Psoas muscle (tissue), 8 donors: ENCODE results near the gene LGI1. TPM values are rescaled to one million over a fixed set of nuclear protein-coding genes. Genes with fewer than 3 reads are reported as not detected.

Source experiments
- ATAC-seq, 4 donors: fragments of 200-7000 bp; cut with Tn5 transposase; one replicate each; pipeline ENCODE4 v1.9.1; 2020; ENCODE audit warnings: moderate library complexity in 3 of 4, mild to moderate bottlenecking in 2 of 4
- DNase-seq, 2 donors: peaks; one replicate each; pipeline ENCODE4 v3.0.0-alpha.2; 2020
- H3K27ac ChIP-seq: fragments of 200-600 bp; one replicate; pipeline ENCODE4 v1.8.0; 2022
- H3K27me3 ChIP-seq, 3 donors: fragments of 200-600 bp in 1 of 3; one replicate each; pipeline versions ENCODE4 v1.6.1 to v1.8.0; 2013 to 2022; ENCODE audit warnings: low read length in 2 of 3, mild to moderate bottlenecking in 2 of 3, moderate library complexity in 1 of 3; ENCODE audit not compliant: insufficient read depth in 3 of 3
- H3K36me3 ChIP-seq, 2 donors: fragments of 200-600 bp in 1 of 2; one replicate each; pipeline versions ENCODE4 v1.6.1 to v1.8.0; 2013 to 2022; ENCODE audit warnings: low read depth in 1 of 2, mild to moderate bottlenecking in 1 of 2, moderate library complexity in 1 of 2; ENCODE audit not compliant: insufficient read depth in 1 of 2
- H3K4me1 ChIP-seq: fragments of 200-600 bp; one replicate; pipeline ENCODE4 v1.8.0; 2022
- H3K4me3 ChIP-seq: fragments of 200-600 bp; one replicate; pipeline ENCODE4 v1.8.0; 2022; ENCODE audit warnings: mild to moderate bottlenecking
- H3K9me3 ChIP-seq: fragments of 200-600 bp; one replicate; pipeline ENCODE4 v1.8.0; 2022
- WGBS, 3 donors: extraction: QIAGEN DNeasy Blood & Tissue Kit; methylation state at CpG; one replicate each; pipeline versions ENCODE4 v1.1.6 to v1.1.7; 2013; 5-methylcytosine and 5-hydroxymethylcytosine counted together
- intact Hi-C, 2 donors: fragments of 100-400 bp; cut with DNase I; formaldehyde crosslinking; loops; one replicate each; pipeline versions ENCODE4 v1.11.0 to v1.14.2; 2022
- polyA plus RNA-seq, 3 donors: library from polyadenylated mRNA; stranded (reverse); fragments of 200-250 nt; gene quantifications; one replicate each; pipeline ENCODE4 v1.2.3, GENCODE V29; 2013
- total RNA-seq, 4 donors: library from RNA; stranded (reverse); fragmentation: NEBNext Ultra II Directional in 2 of 4; extraction: Animal tissue kit (Norgen Biotek cat#: 25700) in 2 of 4; gene quantifications; one replicate each; pipeline versions ENCODE4 v1.2.1 to v1.2.4, GENCODE V29; 2021 to 2023
- TF ChIP-seq, protein P1 (sequence below): fragments of 200-600 bp; IDR thresholded peaks from one replicate; pipeline ENCODE4 v1.8.0; 2022; ENCODE audit warnings: antibody characterized with exemption
- donor health status: healthy with polysubstance abuse.
- donor health status: DM: no; HTN: no; CAD: no; lungs with moderate emphysema.
- donor health status: Bipolar disorder and iron deficiency.
- donor health status: healthy.
- donor health status: DM: yes; HTN: yes; CAD: no.
- donor health status: DM: no; HTN: no; CAD: no.
- donor health status: DM: no; HTN: no; CAD: no.
- donor health status: DM: yes; HTN: yes; CAD: no.

Gene LGI1
- total and polyA plus RNA-seq, 7 donors, result 0.20 to 7.3 (median 1.4) TPM

- Histone ChIP-seq H3K4me1 (no peaks in the 10 kb centered on the region), H3K27me3 (peaks cover 0 to 2% (median 0%) of the 10 kb centered on the region in 3 donors), H3K36me3 (no peaks in the 10 kb centered on the region), H3K27ac (no peak overlapping the region), H3K9me3 (no peaks in the 10 kb centered on the region), H3K4me3 (no peak overlapping the region)
- DNase-seq, result peak; percentile 43 to 66
- TF ChIP-seq, protein P1, sequence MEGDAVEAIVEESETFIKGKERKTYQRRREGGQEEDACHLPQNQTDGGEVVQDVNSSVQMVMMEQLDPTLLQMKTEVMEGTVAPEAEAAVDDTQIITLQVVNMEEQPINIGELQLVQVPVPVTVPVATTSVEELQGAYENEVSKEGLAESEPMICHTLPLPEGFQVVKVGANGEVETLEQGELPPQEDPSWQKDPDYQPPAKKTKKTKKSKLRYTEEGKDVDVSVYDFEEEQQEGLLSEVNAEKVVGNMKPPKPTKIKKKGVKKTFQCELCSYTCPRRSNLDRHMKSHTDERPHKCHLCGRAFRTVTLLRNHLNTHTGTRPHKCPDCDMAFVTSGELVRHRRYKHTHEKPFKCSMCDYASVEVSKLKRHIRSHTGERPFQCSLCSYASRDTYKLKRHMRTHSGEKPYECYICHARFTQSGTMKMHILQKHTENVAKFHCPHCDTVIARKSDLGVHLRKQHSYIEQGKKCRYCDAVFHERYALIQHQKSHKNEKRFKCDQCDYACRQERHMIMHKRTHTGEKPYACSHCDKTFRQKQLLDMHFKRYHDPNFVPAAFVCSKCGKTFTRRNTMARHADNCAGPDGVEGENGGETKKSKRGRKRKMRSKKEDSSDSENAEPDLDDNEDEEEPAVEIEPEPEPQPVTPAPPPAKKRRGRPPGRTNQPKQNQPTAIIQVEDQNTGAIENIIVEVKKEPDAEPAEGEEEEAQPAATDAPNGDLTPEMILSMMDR, result peak; percentile 65
- 15 to 17% (median 16%) methylated on average over 8 of the region's 8 CpGs for WGBS, 3 donors
- peak; percentile 65 to 90 (median 72) for ATAC-seq
- intact Hi-C loops, result loop anchor here (1.0 to 5.0 kb wide), 3 partner anchors 69 to 114 kb away; partner anchors contain the start of gene FRA10AC1 (in 1 of the 2)
These were observed 58.5 kb downstream of the LGI1 start for GRCh38 chr10:93816123-93816747.

DNA sequence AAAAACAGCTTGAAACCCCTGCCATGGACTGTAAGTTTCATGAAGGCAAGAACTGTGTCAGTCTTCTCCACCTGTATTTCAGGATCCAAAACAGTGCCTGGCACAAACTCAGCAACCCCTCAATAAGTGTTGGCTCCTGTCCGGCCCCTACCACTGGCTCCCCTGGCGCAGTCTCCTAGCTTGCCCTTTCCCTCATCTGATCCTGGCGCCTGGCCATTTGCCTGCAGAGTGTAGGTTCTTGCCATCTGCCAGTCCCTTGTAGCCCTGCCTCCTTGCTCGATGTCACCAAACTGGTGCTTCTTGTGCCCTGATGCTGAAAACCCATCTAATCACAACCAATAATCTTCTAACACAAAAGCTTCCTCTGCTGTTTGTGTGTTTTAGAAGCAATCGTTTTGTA, 60.4 kb downstream of the LGI1 start:
- Histone ChIP-seq H3K27ac (no peak overlapping the region), H3K36me3 (no peaks in the 10 kb centered on the region), H3K9me3 (no peaks in the 10 kb centered on the region), H3K27me3 (peaks cover 0 to 2% (median 0%) of the 10 kb centered on the region in 3 donors), H3K4me1 (no peaks in the 10 kb centered on the region), H3K4me3 (no peak overlapping the region)
- TF ChIP-seq, protein P1, result no peak
- intact Hi-C loops, result loop anchor here (5.0 kb wide), 2 partner anchors 71 to 116 kb away; partner anchors contain the start of gene FRA10AC1 (in 1 of the 2)
- ATAC-seq (no peak), DNase-seq (no peak)
- WGBS, 3 donors, result 70 to 72% (median 71%) methylated on average over 5 of the region's 5 CpGs

DNA sequence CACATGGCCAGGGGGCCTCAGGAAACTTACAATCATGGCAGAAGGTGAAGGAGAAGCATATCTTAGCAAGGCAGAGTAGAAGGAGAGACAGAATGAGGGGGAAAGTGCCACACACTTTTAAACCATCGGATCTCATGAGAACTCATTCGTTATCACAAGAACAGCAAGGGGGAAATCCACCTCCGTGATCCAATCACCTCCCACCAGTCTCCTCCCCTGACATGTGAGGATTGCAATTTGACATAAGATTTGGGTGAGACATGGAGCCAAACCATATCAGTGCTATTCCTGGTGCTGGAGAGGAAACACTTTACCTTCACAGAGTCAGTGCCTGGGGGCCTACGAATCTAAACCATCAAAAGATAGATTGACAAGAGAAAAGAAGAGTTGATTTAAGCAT, 61.8 kb downstream of the LGI1 start:
- H3K4me1 ChIP-seq, result no peaks in the 10 kb centered on the region
- TF ChIP-seq, protein P1, result no peak
- no peak overlapping the region for H3K27ac ChIP-seq
- no peaks in the 10 kb centered on the region for H3K9me3 ChIP-seq
- peaks cover 0 to 2% (median 0%) of the 10 kb centered on the region in 3 donors for H3K27me3 ChIP-seq
- intact Hi-C loops, result loop anchor here (5.0 kb wide), 2 partner anchors 72 to 117 kb away; partner anchors contain the start of gene FRA10AC1 (in 1 of the 2)
- no peak overlapping the region for H3K4me3 ChIP-seq
- no peak for ATAC-seq
- no peaks in the 10 kb centered on the region for H3K36me3 ChIP-seq
- 78 to 82% (median 80%) methylated on average over 4 of the region's 4 CpGs for WGBS, 3 donors
- DNase-seq, result no peak

DNA sequence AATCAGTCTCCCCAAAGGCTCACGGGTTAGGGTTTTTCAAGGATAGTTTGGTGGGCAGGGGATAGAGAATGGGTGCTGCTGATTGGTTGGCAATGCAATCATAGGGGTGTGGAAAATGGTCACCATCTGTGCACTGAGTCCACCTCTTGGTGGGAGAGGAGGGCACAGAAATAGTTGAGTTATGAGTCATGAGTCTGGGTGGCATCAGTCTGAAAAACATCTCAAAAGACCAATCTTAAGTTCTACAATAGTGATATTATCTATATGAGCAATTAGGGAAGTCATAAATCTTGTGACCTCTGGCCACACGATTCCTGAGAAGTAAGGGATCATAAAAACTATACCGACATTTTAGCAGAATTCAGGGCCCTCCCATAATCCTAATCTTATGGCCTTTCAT, 62.7 kb downstream of the LGI1 start:
- intact Hi-C loops, result no loop called here
- DNase-seq, result no peak

More for the DNA sequence above, 62.7 kb downstream of the LGI1 start:
- Histone ChIP-seq H3K4me3 (no peak overlapping the region), H3K9me3 (no peaks in the 10 kb centered on the region), H3K27ac (no peak overlapping the region), H3K4me1 (no peaks in the 10 kb centered on the region), H3K27me3 (peaks cover 0 to 4% (median 2%) of the 10 kb centered on the region in 3 donors), H3K36me3 (no peaks in the 10 kb centered on the region)
- TF ChIP-seq, protein P1, result no peak
- no peak for ATAC-seq
- WGBS, 3 donors, result 51 to 58% (median 52%) methylated on average over 3 of the region's 3 CpGs
